Effector CD8-positive, alpha-beta T cell (primary cell): ENCODE data around the gene HM13.
A peak's percentile ranks its signal among the peaks of the same experiment; 100 is the strongest.
"Not testable (repeated sequence)": the region's sequence is repeated elsewhere in the genome, so short reads cannot be mapped to it uniquely, and the experiment has no call there.

ENCODE experiments used
- DNase-seq: peaks from one replicate; lab custom pipeline; 2025; lab: John Stamatoyannopoulos, UW

The HM13 gene

DNA sequence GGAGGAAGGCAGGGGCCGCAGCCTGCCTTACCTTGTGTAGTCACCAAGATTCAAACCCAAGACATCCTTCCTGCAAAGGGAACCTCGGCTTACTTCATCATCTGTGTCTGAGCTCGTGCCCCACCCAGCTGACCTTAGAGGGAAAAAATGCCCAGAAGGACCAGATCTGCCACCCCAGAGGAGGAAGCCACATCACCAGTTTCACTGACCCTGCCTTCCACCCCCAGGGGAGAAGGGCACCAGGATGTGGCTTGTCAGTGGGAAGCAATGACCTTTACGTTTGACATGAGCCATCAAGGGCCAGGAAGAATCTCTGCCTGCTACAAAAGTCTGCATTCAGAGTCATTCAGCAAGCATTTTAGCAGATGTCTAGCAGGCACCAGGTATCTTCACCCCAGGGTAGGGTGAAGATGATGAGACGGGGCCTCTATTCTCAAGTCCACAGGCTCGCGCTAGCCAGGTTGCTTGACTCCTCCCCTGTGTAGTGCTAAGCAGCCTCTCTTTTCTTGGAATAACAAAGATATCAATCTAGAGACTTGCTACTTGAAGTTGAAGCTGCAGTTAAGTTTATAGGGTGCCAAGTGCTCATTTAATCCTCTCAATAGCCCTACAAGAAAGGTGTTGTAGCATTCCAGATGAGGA is 28.1 kb downstream of the HM13 start:
- no peak for DNase-seq

DNA sequence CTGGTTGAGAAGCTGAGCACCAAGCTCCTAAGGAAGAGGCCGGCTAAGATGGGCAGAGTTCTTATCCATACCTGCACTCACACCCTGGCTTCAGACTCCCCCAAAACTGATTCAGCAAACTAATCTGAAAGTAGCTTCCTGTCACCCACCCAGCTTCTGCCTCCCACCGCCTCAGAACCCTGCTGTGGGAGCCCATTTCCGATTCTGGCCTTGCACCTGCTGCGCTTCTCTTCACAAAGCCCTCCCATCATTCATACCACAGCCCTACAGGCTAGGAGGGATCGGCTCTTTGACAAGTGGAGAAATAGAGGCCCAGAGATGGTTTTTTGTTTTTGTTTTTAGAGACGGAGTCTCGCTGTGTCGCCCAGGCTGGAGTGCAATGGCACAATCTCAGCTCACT is 28.7 kb downstream of the HM13 start:
- DNase-seq = no peak

- DNase-seq = no peak
Measured at GRCh38 chr20:31543966-31544598, 29.8 kb downstream of the HM13 start.

GRCh38 chr20:31544600-31544999 is 30.4 kb downstream of the HM13 start:
- DNase-seq = no peak

- DNase-seq = not testable (repeated sequence)
Measured at GRCh38 chr20:31545621-31546040, 31.4 kb downstream of the HM13 start.

DNA sequence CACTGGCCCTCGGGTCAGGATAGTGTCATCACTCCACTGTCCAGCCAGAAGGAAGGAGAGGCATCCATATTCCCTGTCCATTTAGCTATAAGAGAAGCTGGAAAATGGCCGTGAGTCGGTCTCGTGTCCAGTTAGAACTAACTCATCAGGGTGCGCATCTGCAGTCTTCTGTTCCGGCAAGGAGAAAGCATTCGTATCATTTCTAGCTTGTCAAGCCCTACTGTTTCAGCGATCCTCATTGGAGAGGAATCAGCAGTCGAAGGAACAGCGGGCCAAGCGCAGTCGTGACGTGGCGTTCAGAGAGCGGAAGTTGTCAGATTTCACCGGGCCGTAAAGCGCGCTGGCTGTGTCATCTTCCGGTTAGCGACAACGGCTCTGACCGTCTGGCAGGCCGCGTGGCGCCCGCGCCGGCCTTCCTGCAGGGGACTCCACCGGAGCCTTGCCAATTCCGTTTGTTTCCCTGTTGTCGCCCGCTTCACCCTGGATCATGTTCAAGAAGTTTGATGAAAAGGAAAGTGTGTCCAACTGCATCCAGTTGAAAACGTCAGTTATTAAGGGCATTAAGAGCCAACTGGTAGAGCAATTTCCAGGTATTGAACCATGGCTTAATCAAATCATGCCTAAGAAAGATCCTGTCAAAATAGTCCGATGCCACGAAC is 32.9 kb downstream of the HM13 start:
- DNase-seq = peak; percentile 66

DNA sequence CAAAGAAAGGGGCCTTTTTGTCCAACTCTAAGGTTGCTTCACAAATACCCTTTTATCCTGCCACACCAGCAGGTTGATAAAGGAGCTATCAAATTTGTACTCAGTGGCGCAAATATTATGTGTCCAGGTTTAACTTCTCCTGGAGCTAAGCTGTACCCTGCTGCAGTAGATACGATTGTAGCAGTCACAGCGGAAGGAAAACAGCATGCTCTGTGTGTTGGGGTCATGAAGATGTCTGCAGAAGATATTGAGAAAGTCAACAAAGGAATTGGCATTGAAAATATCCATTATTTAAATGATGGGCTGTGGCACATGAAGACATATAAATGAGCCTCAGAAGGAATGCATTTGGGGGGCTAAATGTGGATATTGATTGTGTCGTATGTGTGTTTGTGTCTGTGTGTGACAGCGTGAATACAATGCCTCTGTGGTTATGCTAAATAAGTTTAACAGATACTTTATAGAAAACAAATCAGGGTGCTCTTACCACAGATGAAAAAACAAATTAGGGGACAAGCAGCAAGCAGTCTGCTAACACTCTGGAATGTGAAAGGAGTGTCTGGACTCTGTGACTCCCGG is 33.6 kb downstream of the HM13 start:
- no peak for DNase-seq

DNA sequence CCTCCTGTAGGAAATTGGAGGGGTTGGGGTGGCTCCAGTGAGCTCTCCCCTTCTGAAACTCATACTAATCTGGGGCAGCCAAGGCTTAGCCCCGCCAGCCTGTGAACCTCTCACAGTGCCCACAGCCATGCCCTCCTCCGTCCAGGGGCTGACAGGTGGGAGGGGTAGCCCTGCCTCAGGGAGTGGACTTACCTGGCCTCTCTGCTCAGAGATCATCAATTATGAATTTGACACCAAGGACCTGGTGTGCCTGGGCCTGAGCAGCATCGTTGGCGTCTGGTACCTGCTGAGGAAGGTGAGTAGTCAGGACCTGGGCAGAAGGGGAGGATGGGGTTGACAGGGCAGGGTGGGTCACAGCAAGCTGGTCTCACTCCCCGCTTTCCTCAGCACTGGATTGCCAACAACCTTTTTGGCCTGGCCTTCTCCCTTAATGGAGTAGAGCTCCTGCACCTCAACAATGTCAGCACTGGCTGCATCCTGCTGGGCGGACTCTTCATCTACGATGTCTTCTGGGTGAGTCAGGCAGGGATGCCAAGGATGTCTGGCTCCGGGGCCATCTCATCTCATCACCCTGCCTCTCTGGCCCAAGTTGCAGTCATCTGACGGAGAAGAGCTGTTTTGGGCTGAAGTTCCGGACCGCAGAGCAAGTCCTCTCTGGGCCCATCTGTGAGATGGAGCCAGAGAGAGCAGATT is 34.7 kb downstream of the HM13 start:
- no peak for DNase-seq

DNA sequence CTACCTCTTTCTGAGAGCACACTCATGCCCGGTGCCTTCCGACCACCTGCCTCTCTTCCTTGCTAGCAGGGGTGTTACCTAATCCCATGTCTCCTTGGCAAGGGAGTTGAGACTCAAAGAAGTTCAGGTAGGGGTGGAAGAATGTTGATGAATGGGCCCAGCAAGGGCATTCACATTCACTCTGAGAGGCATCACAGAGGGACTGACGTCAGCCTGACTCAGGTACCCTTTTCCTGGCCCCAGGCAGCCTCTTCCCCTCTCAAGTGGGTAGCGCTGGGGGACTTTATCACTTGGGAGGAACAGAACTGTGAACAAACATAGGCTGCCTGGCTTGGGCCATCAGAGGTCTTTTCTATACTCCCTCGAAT is 35.3 kb downstream of the HM13 start:
- DNase-seq = no peak

DNA sequence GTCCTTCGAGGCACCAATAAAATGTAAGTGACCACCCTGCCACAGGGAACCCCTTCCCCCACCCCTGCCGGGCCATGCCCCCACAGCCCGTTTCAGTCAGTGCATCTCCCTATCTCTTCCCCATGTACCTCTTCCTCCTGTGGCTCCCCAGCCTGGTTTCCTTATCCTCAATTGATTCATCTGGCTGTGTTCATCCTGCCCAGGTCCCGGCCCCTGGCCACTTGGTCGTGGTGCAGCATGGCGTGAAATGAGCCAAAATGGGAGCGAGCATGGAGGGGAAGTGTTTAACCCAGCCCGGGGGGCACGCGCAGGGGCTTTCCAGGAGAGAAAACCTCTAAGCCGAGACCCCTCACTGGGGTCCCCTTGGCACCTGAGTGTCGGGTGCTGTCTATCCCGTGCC is 35.9 kb downstream of the HM13 start:
- DNase-seq = no peak

DNA sequence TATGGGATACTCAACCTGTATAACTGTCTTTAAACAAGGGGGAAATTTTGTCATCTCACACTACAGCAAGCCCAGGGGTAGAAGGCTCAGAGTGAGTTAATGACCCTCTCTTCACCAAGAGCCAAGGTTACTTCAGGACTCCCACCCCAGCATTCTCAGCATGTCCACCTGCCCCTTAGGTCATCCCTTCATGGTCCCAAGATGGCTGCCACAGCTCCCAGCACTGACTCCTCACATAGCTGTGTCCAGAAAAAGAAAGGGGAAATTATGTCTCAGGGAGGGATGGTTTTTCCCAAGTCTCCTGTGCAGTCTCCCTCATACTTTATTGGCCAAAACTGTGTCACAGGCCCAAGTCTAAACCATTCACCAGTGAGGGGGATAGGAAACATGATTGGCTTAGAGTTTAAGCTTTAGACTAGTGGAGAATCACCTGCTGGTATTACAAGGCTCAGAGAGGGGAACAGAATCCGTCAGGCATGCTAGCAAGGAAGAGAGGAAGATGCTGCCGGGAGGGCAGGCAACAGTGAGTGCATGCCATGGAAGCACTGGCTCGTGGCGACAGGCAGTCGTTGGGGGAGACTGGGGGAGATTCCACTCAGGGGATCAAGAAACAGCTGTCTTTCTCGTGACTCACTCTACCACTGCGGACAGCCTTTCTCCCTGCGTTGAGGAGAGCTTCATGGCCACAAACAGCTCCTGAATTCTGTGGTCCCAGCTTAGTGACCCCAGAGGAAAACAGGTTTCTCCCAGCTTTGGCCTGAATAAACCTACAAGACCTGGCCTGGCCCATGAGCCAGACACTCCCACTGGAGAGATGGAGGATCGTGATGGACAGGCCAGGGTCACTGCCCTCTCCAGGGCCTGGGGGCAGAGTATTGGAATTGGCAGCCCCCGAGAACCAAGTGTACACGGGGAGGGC is 37.2 kb downstream of the HM13 start:
- no peak for DNase-seq

DNA sequence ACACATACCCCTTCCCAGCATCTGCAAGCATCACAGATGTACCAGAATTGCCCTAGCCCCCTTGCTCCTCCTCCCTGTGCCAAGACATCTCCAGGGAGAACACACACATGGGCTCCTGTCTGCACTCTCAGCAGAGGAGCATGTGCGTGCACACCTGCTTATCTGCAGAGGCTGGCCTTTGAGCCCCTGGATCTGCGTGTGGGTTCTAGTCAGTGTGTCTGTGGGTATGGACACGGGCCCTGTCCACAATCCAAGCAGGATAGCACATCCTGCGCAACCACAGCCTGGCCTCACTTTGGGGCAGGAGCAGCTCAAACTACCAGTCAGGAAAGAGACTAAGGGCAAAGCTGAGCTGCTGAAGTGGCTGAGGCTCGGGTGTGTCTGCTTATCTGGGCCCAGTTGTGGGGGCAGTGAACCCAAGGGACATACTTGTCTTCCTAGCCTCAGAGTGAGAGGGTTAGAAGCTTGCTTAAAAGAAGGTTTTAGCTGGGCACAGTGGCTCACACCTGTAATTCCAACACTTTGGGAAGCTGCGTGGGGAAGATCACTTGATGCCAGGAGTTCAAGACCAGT is 41.0 kb downstream of the HM13 start:
- no peak for DNase-seq

GRCh38 chr20:31559704-31560093 is 45.5 kb downstream of the HM13 start:
- DNase-seq = no peak

DNA sequence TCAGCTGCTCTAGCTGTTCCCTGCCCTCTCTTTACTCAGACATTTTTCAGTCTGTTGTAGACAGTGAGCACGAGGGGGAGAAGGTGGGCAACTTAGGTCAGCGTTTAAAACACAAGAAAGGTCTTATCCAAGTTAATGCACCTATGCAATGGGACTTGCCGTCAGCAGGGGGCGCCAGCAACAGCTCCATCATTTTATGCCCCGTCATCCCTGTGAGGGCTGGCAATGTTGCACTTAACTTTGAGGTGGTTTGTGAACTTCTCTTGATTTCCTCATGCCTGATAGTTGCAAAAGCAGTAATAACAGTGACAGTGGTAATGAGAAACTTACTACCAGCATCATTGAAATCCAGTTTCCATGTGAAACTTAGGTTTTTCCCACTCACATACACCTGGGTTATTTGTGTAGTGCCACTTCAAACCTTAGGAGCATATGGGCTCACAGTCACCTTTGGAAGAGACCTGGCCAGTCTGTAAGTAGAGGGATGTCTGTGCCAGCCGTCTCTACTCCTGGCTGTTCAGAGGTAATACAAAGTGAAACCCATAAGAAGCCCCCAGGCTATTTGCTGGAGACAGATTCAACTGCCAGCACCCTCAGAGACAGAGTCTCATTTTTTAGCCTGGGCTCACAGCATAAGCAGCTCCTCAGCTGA is 46.0 kb downstream of the HM13 start:
- peak; percentile 59 for DNase-seq

DNA sequence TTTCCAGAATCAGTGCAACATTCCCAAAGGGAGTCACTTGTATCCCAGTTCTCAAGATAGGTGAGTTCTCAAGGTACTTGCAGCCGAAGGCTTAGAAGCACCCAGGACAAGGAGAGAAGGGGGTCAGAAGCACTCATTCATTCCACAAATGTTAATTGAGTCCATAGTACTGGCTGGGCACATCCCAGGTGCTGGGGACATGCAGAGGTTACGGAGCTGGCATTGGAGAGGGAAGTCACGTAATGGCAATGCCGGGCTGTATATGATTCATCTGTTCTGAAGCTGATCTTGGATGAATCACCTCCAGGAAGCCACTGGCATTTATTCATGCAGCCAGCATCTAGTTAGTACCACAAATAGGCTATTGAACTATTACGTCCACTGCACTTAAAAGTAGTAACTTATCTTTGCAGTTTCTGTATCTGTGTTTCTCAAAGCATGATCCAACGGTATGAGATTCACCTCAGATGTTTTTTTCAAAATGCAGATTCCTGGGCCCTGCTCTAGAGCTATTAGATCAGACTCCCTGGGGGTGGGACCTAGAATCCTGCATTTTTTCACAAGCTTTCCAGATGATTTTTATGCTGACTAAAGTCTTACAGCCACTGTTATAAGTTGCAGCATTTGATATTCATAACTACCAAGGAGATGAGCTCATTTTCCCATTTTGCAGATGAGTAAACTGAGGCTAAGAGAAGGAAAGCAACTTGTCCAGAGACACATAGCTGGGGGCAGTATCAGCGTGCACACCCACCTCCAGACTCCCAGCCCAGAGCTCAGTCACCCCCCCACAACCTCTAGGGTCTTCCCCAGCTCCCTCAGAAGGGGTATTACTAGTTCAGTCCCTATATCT is 46.7 kb downstream of the HM13 start:
- DNase-seq = no peak

DNA sequence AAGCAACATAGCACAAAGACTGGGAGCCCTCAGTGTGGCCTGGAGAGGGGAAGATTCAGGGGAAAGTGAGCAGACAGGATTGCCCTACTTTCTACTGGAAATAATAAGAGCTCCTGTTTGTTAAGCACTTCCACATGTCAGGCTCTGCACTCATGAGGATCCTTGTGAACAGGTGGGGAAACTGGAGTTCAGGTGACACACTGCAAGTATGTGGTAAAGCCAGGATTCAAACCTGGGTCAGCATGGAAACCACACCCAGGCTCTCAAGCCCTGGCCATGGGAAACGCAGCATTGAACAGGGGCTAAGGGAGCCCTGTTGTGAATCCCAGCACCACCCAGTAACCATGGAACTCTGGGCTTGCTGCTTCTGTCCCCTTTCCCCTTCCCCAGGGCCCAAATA is 48.0 kb downstream of the HM13 start:
- no peak for DNase-seq

GRCh38 chr20:31564284-31564683 is 50.0 kb downstream of the HM13 start:
- no peak for DNase-seq

- DNase-seq = no peak
Measured at GRCh38 chr20:31565699-31566318, 51.6 kb downstream of the HM13 start.

GRCh38 chr20:31566319-31566657 is 52.0 kb downstream of the HM13 start:
- no peak for DNase-seq
